Measurements from ENCODE around the gene TJP2. TPM values are rescaled to one million over a fixed set of nuclear protein-coding genes. Genes with fewer than 3 reads are reported as not detected.

The TJP2 gene
- total RNA-seq, 2 experiments from 2014 or later: 6.3 to 8.0 TPM

DNA sequence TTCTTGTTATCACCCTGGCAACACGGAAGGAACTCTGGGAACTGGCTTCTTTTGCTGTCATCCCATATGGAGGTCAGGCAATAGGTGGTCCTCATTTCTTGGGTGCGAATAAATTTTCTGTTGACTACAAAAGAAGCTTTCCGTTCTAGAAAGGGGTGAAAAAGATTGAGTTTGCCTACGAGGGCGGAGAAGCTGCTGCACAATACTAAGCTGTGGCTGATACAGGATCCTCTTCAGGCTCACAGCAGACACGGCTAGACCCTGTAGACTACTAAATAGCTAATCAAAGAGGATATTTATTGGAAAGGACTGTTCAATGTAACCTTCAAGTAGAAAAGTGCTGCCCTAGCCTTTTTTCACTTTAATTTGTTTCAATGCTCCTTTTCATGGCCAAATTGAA lies 58.1 kb downstream of the TJP2 start:
- Histone ChIP-seq H3K9me3 (ENCODE audit: control insufficient read depth in 1 of 2, insufficient read depth in 1 of 2, low read length in 2 of 2) (no peaks in the 10 kb centered on the region), H3K36me3 (ENCODE audit: insufficient read depth, low read length) (peaks cover 19% of the 10 kb centered on the region), H3K27ac (ENCODE audit: low read depth in 1 of 2, low read length in 2 of 2) (no peak overlapping the region), H3K27me3 (ENCODE audit: control insufficient read depth in 1 of 2, insufficient read depth in 2 of 2, low read length in 2 of 2) (no peaks in the 10 kb centered on the region), H3K4me3 (ENCODE audit: low read length) (no peak overlapping the region), H3K4me1 (ENCODE audit: insufficient read depth, low read length) (no peaks in the 10 kb centered on the region)
- Mint-ChIP-seq H3K9me3 (no peaks in the 10 kb centered on the region), H3K36me3 (ENCODE audit: low read depth) (peaks cover 48% of the 10 kb centered on the region), H3K27ac (no peak overlapping the region), H3K4me1 (ENCODE audit: low read depth) (no peaks in the 10 kb centered on the region), H3K4me3 (no peak overlapping the region), H3K27me3 (no peaks in the 10 kb centered on the region)
- ATAC-seq (ENCODE audit: poor library complexity) (no peak), DNase-seq (no peak)
- TF ChIP-seq, protein P1, sequence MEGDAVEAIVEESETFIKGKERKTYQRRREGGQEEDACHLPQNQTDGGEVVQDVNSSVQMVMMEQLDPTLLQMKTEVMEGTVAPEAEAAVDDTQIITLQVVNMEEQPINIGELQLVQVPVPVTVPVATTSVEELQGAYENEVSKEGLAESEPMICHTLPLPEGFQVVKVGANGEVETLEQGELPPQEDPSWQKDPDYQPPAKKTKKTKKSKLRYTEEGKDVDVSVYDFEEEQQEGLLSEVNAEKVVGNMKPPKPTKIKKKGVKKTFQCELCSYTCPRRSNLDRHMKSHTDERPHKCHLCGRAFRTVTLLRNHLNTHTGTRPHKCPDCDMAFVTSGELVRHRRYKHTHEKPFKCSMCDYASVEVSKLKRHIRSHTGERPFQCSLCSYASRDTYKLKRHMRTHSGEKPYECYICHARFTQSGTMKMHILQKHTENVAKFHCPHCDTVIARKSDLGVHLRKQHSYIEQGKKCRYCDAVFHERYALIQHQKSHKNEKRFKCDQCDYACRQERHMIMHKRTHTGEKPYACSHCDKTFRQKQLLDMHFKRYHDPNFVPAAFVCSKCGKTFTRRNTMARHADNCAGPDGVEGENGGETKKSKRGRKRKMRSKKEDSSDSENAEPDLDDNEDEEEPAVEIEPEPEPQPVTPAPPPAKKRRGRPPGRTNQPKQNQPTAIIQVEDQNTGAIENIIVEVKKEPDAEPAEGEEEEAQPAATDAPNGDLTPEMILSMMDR (IDR thresholded peaks at IDR 0.05): no peak
- ChIA-PET POLR2A (no interaction called here), CTCF (no interaction called here)
- intact Hi-C loops (cut with DNase I, micrococcal nuclease): no loop called here

GRCh38 chr9:69234683-69235082 lies 60.6 kb downstream of the TJP2 start:
- CTCF ChIA-PET: no interaction called here

DNA sequence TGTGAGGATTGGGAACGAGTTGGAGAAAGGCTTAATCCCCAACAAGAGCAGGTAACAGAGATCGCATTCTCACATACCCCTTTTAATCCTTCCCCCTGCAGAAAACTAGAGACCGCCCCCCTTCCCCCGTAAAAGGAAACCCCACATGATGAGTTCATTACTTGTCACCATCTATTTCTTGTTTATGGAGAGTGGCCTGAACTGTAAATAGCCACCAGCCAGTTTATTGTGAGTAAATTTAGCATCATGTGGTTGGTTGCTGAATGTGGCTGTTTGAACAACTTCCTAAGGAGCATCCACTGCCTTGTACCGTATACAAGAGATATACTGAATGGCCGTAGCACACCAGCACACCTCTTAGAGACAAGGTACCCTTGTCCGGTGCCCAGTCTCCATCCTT lies 62.1 kb downstream of the TJP2 start:
- Mint-ChIP-seq H3K4me1 (ENCODE audit: low read depth) (no peaks in the 10 kb centered on the region), H3K27me3 (no peaks in the 10 kb centered on the region), H3K36me3 (ENCODE audit: low read depth) (peaks cover 55% of the 10 kb centered on the region), H3K27ac (no peak overlapping the region), H3K4me3 (no peak overlapping the region), H3K9me3 (no peaks in the 10 kb centered on the region)
- H3K9me3 ChIP-seq (ENCODE audit: control insufficient read depth in 1 of 2, insufficient read depth in 1 of 2, low read length in 2 of 2): no peaks in the 10 kb centered on the region
- intact Hi-C loops (cut with DNase I, micrococcal nuclease): no loop called here
- TF ChIP-seq, protein P1 (IDR thresholded peaks at IDR 0.05): no peak
- no peak overlapping the region for H3K4me3 ChIP-seq (ENCODE audit: low read length)
- H3K4me1 ChIP-seq (ENCODE audit: insufficient read depth, low read length): no peaks in the 10 kb centered on the region
- no peaks in the 10 kb centered on the region for H3K27me3 ChIP-seq (ENCODE audit: control insufficient read depth in 1 of 2, insufficient read depth in 2 of 2, low read length in 2 of 2)
- DNase-seq (no peak), ATAC-seq (ENCODE audit: poor library complexity) (no peak)
- no peak overlapping the region for H3K27ac ChIP-seq (ENCODE audit: low read depth in 1 of 2, low read length in 2 of 2)
- CTCF ChIA-PET: no interaction called here
- peaks cover 6% of the 10 kb centered on the region for H3K36me3 ChIP-seq (ENCODE audit: insufficient read depth, low read length)
- POLR2A ChIA-PET: no interaction called here

More at GRCh38 chr9:69234683-69235082, 60.6 kb downstream of the TJP2 start:
- ATAC-seq (ENCODE audit: poor library complexity) (no peak), DNase-seq (no peak)
- H3K9me3 Mint-ChIP-seq: no peaks in the 10 kb centered on the region
- H3K4me1 Mint-ChIP-seq (ENCODE audit: low read depth): no peaks in the 10 kb centered on the region
- intact Hi-C loops (cut with DNase I, micrococcal nuclease): no loop called here
- Histone ChIP-seq H3K27ac (ENCODE audit: low read depth in 1 of 2, low read length in 2 of 2) (no peak overlapping the region), H3K4me3 (ENCODE audit: low read length) (no peak overlapping the region), H3K4me1 (ENCODE audit: insufficient read depth, low read length) (no peaks in the 10 kb centered on the region), H3K27me3 (ENCODE audit: control insufficient read depth in 1 of 2, insufficient read depth in 2 of 2, low read length in 2 of 2) (no peaks in the 10 kb centered on the region), H3K36me3 (ENCODE audit: insufficient read depth, low read length) (peaks cover 14% of the 10 kb centered on the region), H3K9me3 (ENCODE audit: control insufficient read depth in 1 of 2, insufficient read depth in 1 of 2, low read length in 2 of 2) (no peaks in the 10 kb centered on the region)
- POLR2A ChIA-PET: no interaction called here
- H3K27me3 Mint-ChIP-seq: no peaks in the 10 kb centered on the region
- no peak overlapping the region for H3K27ac Mint-ChIP-seq
- H3K36me3 Mint-ChIP-seq (ENCODE audit: low read depth): peaks cover 58% of the 10 kb centered on the region
- TF ChIP-seq, protein P1 (IDR thresholded peaks at IDR 0.05): no peak
- H3K4me3 Mint-ChIP-seq: no peak overlapping the region
